HG03342 (cell line): ENCODE data around the gene NCAM1.

ENCODE experiments used
- ATAC-seq: cut with Tn5 transposase; IDR thresholded peaks from one replicate; pipeline ENCODE4 v1.9.1; 2021; ENCODE audit warnings: mild to moderate bottlenecking, moderate library complexity; ENCODE audit not compliant: unreplicated experiment

NCAM1 gene

GRCh38 chr11:113193016-113193415 lies 231.8 kb downstream of the NCAM1 start:
- no peak for ATAC-seq

- no peak for ATAC-seq
These were observed 232.7 kb downstream of the NCAM1 start for GRCh38 chr11:113193946-113194345.

- no peak for ATAC-seq
These were observed 234.5 kb downstream of the NCAM1 start for GRCh38 chr11:113195728-113196127.

GRCh38 chr11:113197446-113197845 lies 236.2 kb downstream of the NCAM1 start:
- no peak for ATAC-seq

GRCh38 chr11:113198972-113199661 lies 237.9 kb downstream of the NCAM1 start:
- ATAC-seq, result no peak

GRCh38 chr11:113199866-113200265 lies 238.6 kb downstream of the NCAM1 start:
- ATAC-seq, result no peak

GRCh38 chr11:113201054-113201818 lies 240.0 kb downstream of the NCAM1 start:
- no peak for ATAC-seq

- no peak for ATAC-seq
These were observed 241.2 kb downstream of the NCAM1 start for GRCh38 chr11:113202431-113202830.

GRCh38 chr11:113203141-113203753 lies 242.0 kb downstream of the NCAM1 start:
- no peak for ATAC-seq

GRCh38 chr11:113204280-113204679 lies 243.1 kb downstream of the NCAM1 start:
- ATAC-seq, result no peak

GRCh38 chr11:113213549-113213948 lies 252.3 kb downstream of the NCAM1 start:
- no peak for ATAC-seq

GRCh38 chr11:113222241-113222640 lies 261.0 kb downstream of the NCAM1 start:
- no peak for ATAC-seq

GRCh38 chr11:113234888-113235287 lies 273.7 kb downstream of the NCAM1 start:
- no peak for ATAC-seq

GRCh38 chr11:113237261-113237660 lies 276.0 kb downstream of the NCAM1 start:
- ATAC-seq, result no peak

GRCh38 chr11:113238721-113239120 lies 277.5 kb downstream of the NCAM1 start:
- ATAC-seq, result no peak

- no peak for ATAC-seq
These were observed 279.2 kb downstream of the NCAM1 start for GRCh38 chr11:113240389-113240788.

GRCh38 chr11:113240790-113241635 lies 279.8 kb downstream of the NCAM1 start:
- no peak for ATAC-seq

GRCh38 chr11:113241636-113242054 lies 280.4 kb downstream of the NCAM1 start:
- no peak for ATAC-seq

GRCh38 chr11:113242060-113242459 lies 280.8 kb downstream of the NCAM1 start:
- no peak for ATAC-seq

GRCh38 chr11:113242767-113243397 lies 281.7 kb downstream of the NCAM1 start:
- ATAC-seq, result no peak

GRCh38 chr11:113243696-113244095 lies 282.5 kb downstream of the NCAM1 start:
- no peak for ATAC-seq
